ENCODE data around the gene MAST1. TPM values are rescaled to one million over a fixed set of nuclear protein-coding genes. Genes with fewer than 3 reads are reported as not detected.
A peak's percentile ranks its signal among the peaks of the same experiment; 100 is the strongest.

MAST1 gene
- total and polyA plus RNA-seq, 2 donors (not counting 1 experiment from before 2014, with no cell fraction given) = 0.39 to 1.1 TPM

DNA sequence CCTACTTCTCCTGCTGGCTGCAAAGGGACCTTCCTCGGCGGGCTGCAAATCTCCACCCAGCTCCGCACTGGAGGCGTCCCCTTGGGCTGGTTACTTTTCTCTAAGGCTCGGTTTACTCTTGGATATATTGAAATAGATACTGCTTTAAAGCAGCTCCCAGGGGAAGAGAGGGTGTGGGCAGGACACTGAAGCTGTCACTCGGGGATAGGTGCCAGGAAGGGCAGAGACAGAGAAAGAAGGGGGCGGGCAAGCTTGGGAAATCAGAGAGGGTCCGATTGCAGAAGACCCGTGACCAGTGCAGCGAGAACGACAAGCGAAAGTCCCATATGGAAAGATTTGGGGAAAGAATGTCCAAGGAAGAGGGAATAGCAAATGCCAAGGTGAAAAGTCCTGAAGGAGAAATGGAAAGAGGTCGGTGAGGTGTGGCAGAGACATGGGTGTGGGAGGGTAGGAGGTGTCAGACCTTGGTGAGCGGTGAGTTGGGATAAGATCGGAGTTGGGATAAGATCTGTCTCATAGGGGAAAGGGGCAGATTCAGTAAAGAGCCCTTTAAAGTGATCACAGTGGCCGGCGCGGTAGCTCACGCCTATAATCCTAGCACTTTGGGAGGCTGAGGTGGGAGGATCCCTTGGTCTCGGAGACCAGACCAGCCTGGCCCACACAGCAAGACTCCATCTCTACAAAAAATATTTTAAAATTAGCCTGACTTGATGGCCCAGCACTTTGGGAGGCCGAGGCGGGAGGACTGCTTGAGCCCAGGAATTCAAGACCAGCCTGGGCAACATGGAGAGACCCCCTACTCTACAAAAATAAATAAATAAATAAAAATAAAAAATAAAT lies 35.8 kb upstream of the MAST1 start:
- ChIA-PET CTCF (interaction anchor here (1.0 to 17.9 kb wide), 3 partner anchors 32 to 45 kb away, joined by 5 to 1147 read pairs (median 8); partner anchors contain the start of gene HOOK2), POLR2A (interaction anchor here (1.1 to 1.9 kb wide), 2 partner anchors 10 to 26 kb away, joined by 8 to 10 read pairs; partner anchors contain the start of gene JUNB)
- no peak overlapping the region for H3K27ac ChIP-seq (ENCODE audit: low read length in 2 of 2)
- peaks cover 32% of the 10 kb centered on the region for H3K4me1 Mint-ChIP-seq
- peaks cover 3% of the 10 kb centered on the region for H3K27me3 Mint-ChIP-seq
- H3K9me3 Mint-ChIP-seq (ENCODE audit: insufficient read depth) = no peaks in the 10 kb centered on the region
- intact Hi-C loops (cut with micrococcal nuclease) = no loop called here
- peak overlapping the region; percentile 88 for H3K4me3 Mint-ChIP-seq
- 39% methylated on average over 16 of the region's 22 CpGs for WGBS (ENCODE audit: insufficient coverage)
- H3K4me1 ChIP-seq (ENCODE audit: control insufficient read depth in 2 of 2, insufficient read depth in 2 of 2, low read length in 2 of 2) = peaks cover 25 to 37% of the 10 kb centered on the region in 2 donors
- H3K9me3 ChIP-seq (ENCODE audit: control extremely low read depth in 1 of 3, control insufficient read depth in 2 of 3, insufficient read depth in 1 of 3, low read length in 2 of 3) = peaks cover 0 to 4% (median 0%) of the 10 kb centered on the region in 3 donors
- ATAC-seq (ENCODE audit: low read depth) (no peak), DNase-seq (no peak)
- TF ChIP-seq, protein P1, sequence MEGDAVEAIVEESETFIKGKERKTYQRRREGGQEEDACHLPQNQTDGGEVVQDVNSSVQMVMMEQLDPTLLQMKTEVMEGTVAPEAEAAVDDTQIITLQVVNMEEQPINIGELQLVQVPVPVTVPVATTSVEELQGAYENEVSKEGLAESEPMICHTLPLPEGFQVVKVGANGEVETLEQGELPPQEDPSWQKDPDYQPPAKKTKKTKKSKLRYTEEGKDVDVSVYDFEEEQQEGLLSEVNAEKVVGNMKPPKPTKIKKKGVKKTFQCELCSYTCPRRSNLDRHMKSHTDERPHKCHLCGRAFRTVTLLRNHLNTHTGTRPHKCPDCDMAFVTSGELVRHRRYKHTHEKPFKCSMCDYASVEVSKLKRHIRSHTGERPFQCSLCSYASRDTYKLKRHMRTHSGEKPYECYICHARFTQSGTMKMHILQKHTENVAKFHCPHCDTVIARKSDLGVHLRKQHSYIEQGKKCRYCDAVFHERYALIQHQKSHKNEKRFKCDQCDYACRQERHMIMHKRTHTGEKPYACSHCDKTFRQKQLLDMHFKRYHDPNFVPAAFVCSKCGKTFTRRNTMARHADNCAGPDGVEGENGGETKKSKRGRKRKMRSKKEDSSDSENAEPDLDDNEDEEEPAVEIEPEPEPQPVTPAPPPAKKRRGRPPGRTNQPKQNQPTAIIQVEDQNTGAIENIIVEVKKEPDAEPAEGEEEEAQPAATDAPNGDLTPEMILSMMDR (IDR thresholded peaks at IDR 0.05) = no peak
- no peak for TF ChIP-seq EZH2 (IDR thresholded peaks at IDR 0.05; ENCODE audit: borderline replicate concordance, insufficient read depth, low read depth, low read length, poor library complexity, severe bottlenecking)
- H4K20me1 ChIP-seq (ENCODE audit: control insufficient read depth, insufficient read depth, low read length, poor library complexity, severe bottlenecking) = no peaks in the 10 kb centered on the region
- peak overlapping the region; percentile 87 for H3K9ac ChIP-seq (ENCODE audit: low read length)
- H3K27me3 ChIP-seq (replicated peaks in 1 of 4; ENCODE audit: control extremely low read depth in 1 of 4, control insufficient read depth in 3 of 4, insufficient read depth in 4 of 4, low read length in 3 of 4) = no peaks in the 10 kb centered on the region
- H3K36me3 ChIP-seq (replicated peaks in 1 of 2; ENCODE audit: control extremely low read depth in 1 of 2, control insufficient read depth in 1 of 2, extremely low read depth in 1 of 2, insufficient read depth in 2 of 2, low read length in 1 of 2) = peaks cover 0 to 3% of the 10 kb centered on the region in 2 experiments
- peak overlapping the region; percentile 87 for H2AFZ ChIP-seq (ENCODE audit: insufficient read depth, low read depth, low read length, poor library complexity, severe bottlenecking)
- peaks cover 15% of the 10 kb centered on the region for H3K79me2 ChIP-seq (ENCODE audit: control insufficient read depth, insufficient read depth, low read length)
- H3K4me2 ChIP-seq (replicated peaks; ENCODE audit: low read depth, low read length, poor library complexity, severe bottlenecking) = peak overlapping the region; percentile 100
- H3K4me3 ChIP-seq (ENCODE audit: control extremely low read depth in 1 of 5, extremely low read depth in 1 of 5, insufficient read depth in 1 of 5, low read depth in 2 of 5, low read length in 4 of 5) = peak overlapping the region in 4 of 5 experiments; percentile 60 to 87 (median 84)
- H3K27ac Mint-ChIP-seq = peak overlapping the region; percentile 65

DNA sequence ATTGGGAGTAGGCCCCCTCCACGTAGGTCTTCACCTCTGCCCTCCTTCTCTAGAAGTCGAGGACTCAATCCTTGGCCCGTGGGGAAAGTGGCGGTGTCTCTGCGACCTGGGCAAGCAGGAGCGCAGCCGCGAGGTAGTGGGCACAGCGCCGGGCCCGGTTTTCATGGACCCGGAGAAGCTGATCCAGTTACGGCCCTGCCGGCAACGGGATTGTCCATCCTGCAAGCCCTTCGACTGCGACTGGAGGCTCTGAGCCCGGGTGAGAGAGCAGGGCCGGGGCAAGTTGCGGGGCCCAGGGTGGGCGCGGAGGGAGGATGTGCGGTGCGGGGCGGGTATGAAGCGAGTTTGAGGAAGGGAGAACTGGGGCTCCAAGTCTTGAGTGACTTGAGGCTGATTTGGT lies 34.3 kb upstream of the MAST1 start:
- Histone ChIP-seq H3K4me3 (ENCODE audit: control extremely low read depth in 1 of 5, extremely low read depth in 1 of 5, insufficient read depth in 1 of 5, low read depth in 2 of 5, low read length in 4 of 5) (no peak overlapping the region), H3K27me3 (replicated peaks in 1 of 4; ENCODE audit: control extremely low read depth in 1 of 4, control insufficient read depth in 3 of 4, insufficient read depth in 4 of 4, low read length in 3 of 4) (no peaks in the 10 kb centered on the region), H2AFZ (ENCODE audit: insufficient read depth, low read depth, low read length, poor library complexity, severe bottlenecking) (no peak overlapping the region), H3K36me3 (replicated peaks in 1 of 2; ENCODE audit: control extremely low read depth in 1 of 2, control insufficient read depth in 1 of 2, extremely low read depth in 1 of 2, insufficient read depth in 2 of 2, low read length in 1 of 2) (peaks cover 0 to 3% of the 10 kb centered on the region in 2 experiments), H3K4me2 (replicated peaks; ENCODE audit: low read depth, low read length, poor library complexity, severe bottlenecking) (no peak overlapping the region), H3K4me1 (ENCODE audit: control insufficient read depth in 2 of 2, insufficient read depth in 2 of 2, low read length in 2 of 2) (peaks cover 25 to 37% of the 10 kb centered on the region in 2 donors), H4K20me1 (ENCODE audit: control insufficient read depth, insufficient read depth, low read length, poor library complexity, severe bottlenecking) (no peaks in the 10 kb centered on the region), H3K79me2 (ENCODE audit: control insufficient read depth, insufficient read depth, low read length) (peaks cover 15% of the 10 kb centered on the region), H3K9ac (ENCODE audit: low read length) (no peak overlapping the region), H3K27ac (ENCODE audit: low read length in 2 of 2) (no peak overlapping the region), H3K9me3 (ENCODE audit: control extremely low read depth in 1 of 3, control insufficient read depth in 2 of 3, insufficient read depth in 1 of 3, low read length in 2 of 3) (peaks cover 0 to 4% (median 0%) of the 10 kb centered on the region in 3 donors)
- Mint-ChIP-seq H3K27me3 (peaks cover 3% of the 10 kb centered on the region), H3K9me3 (ENCODE audit: insufficient read depth) (no peaks in the 10 kb centered on the region), H3K27ac (no peak overlapping the region), H3K4me1 (peaks cover 34% of the 10 kb centered on the region), H3K4me3 (no peak overlapping the region)
- CTCF ChIA-PET = interaction anchor here (1.0 to 17.9 kb wide), 2 partner anchors 33 to 87 kb away, joined by 3 to 1147 read pairs; partner anchors contain the start of gene HOOK2
- WGBS (ENCODE audit: insufficient coverage) = 96% methylated on average over 25 of the region's 26 CpGs
- DNase-seq (no peak), ATAC-seq (ENCODE audit: low read depth) (no peak)
- POLR2A ChIA-PET = interaction anchor here (0.6 kb wide), 1 partner anchor 15 kb away, joined by 3 read pairs; no protein-coding TSS in a partner anchor
- TF ChIP-seq, protein P1 (IDR thresholded peaks at IDR 0.05) = no peak
- no peak for TF ChIP-seq EZH2 (IDR thresholded peaks at IDR 0.05; ENCODE audit: borderline replicate concordance, insufficient read depth, low read depth, low read length, poor library complexity, severe bottlenecking)
- intact Hi-C loops (cut with micrococcal nuclease) = no loop called here
